Vagina (tissue), 2 donors: ENCODE data around the gene TNPO3.

Experiments used
- POLR2A ChIP-seq, 2 donors: fragments of 450-650 bp; IDR thresholded peaks; one replicate each; pipeline ENCODE4 v1.6.1; 2017; ENCODE audit warnings: antibody characterized with exemption in 2 of 2, mild to moderate bottlenecking in 2 of 2, moderate library complexity in 2 of 2
- TF ChIP-seq, protein P1 (sequence below), 3 experiments: fragments of 450-650 bp in 2 of 3; fragments of 200-600 bp in 1 of 3; sonication (generic) in 1 of 3; IDR thresholded peaks; one replicate each; pipeline ENCODE4 v1.5.1; 2017 to 2019; ENCODE audit warnings: antibody characterized with exemption in 3 of 3, mild to moderate bottlenecking in 2 of 3, moderate library complexity in 2 of 3

DNA sequence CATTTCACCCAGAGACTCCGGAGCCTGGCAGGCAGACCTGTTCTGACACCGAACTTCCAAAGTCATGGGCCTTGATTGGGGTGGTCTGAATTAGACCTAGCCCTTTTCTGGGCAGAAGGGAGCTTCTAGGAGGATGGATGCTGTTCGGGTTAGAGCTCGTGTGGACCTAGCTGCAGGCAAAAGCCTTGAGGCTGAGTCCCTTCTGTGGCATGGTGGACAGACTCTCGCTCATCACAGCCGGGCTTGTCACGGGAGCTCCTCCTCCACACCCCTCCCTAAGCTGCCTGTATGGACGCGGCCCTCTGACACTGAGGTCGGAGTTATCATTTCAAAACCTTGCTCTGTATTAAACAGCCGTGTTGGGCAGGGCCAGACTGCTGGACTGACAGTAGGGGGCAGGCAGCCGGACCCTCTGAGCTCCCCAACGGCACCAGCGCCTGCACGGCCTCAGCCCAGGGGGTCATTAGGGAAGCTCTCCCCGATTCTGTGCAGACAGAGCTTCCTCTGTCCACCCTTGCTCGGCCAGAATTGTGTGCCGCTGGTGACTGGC, 115.0 kb downstream of the TNPO3 start:
- TF ChIP-seq, protein P1, sequence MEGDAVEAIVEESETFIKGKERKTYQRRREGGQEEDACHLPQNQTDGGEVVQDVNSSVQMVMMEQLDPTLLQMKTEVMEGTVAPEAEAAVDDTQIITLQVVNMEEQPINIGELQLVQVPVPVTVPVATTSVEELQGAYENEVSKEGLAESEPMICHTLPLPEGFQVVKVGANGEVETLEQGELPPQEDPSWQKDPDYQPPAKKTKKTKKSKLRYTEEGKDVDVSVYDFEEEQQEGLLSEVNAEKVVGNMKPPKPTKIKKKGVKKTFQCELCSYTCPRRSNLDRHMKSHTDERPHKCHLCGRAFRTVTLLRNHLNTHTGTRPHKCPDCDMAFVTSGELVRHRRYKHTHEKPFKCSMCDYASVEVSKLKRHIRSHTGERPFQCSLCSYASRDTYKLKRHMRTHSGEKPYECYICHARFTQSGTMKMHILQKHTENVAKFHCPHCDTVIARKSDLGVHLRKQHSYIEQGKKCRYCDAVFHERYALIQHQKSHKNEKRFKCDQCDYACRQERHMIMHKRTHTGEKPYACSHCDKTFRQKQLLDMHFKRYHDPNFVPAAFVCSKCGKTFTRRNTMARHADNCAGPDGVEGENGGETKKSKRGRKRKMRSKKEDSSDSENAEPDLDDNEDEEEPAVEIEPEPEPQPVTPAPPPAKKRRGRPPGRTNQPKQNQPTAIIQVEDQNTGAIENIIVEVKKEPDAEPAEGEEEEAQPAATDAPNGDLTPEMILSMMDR (IDR thresholded peaks at IDR 0.05) = no peak
- no peak for TF ChIP-seq POLR2A (IDR thresholded peaks at IDR 0.05)
